ENCODE measurements around the gene EARS2. TPM values are rescaled to one million over a fixed set of nuclear protein-coding genes. Genes with fewer than 3 reads are reported as not detected.
A peak's percentile ranks its signal among the peaks of the same experiment; 100 is the strongest.

EARS2 gene
- total and polyA plus RNA-seq, 9 donors = 13.1 to 20.7 (median 17.9) TPM

DNA sequence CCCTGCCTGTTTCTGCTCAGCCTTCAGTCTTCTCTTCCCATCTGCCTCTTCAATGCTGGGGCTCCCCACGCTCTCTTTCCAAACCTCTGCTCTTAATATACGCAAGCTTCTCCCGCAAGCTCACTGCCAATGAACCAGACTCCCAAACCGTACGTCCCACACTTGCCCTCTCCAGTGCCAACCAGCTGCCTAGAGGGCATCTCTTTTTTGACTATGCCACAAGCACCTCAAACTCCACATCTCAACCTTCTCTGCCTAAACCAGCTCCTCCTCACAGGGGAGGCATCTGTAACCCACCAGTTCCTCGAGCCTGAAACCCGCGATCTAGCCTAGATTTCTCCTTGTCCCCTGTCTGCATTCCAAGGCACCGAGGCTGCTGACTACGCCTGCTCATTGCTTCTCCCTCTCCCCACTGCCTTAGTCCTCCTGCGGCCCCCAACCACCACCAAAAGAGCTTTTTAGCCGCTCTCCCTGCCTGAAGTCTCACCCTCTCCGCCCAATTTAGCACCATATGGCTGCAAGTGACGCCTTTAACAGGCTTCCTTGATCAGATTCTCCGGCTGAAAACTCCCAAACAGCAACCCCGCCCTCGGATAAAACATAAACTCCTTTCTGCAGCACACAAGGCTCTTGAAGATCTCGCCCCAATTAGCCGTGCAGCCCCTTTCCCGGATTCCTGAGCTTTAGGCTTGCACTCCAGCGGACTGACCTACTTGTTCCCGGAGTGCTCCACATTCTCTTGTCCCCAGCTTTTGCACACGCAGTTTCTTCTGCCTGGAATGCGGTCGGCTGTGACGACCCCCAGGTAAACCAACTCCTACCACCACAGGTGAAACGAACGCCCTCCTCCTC lies 48.3 kb downstream of the EARS2 start:
- H3K27me3 ChIP-seq (ENCODE audit: control insufficient read depth, insufficient read depth, low read length) = no peaks in the 10 kb centered on the region
- peak overlapping the region; percentile 56 for H3K4me3 ChIP-seq (ENCODE audit: low read length)
- H3K27ac ChIP-seq (ENCODE audit: low read length) = peak overlapping the region; percentile 62
- WGBS (ENCODE audit: insufficient coverage) = 8% methylated on average over 28 of the region's 28 CpGs
- peaks cover 37% of the 10 kb centered on the region for H3K4me1 ChIP-seq (ENCODE audit: control insufficient read depth, insufficient read depth, low read length)
- peaks cover 5% of the 10 kb centered on the region for H3K36me3 ChIP-seq (ENCODE audit: control insufficient read depth, insufficient read depth, low read length)
- H3K9me3 ChIP-seq (replicated peaks; ENCODE audit: control insufficient read depth, low read depth, low read length) = no peaks in the 10 kb centered on the region
- peak; percentile 44 for DNase-seq

DNA sequence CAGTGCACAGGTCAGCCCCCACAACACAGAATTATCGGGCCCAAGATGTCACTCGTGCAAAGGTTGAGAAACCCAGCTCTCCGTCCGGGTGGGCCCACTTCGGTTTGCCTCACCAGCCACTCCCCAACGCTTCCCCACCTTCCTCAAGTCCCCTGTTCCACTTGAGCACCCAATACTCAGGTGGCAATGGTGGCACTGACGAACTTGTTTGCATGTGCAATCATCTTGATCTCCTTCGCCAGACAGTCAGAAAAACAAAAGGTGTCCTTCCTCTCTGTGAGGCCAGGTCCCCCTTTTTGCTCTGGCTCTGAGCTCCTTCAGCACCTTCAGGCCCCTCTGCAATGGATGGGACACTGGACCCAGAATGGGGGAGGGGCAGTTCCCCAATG lies 50.5 kb downstream of the EARS2 start:
- Histone ChIP-seq H3K4me3 (ENCODE audit: low read length) (no peak overlapping the region), H3K4me1 (ENCODE audit: control insufficient read depth, insufficient read depth, low read length) (peaks cover 42% of the 10 kb centered on the region), H3K36me3 (ENCODE audit: control insufficient read depth, insufficient read depth, low read length) (peaks cover 4% of the 10 kb centered on the region), H3K27me3 (ENCODE audit: control insufficient read depth, insufficient read depth, low read length) (no peaks in the 10 kb centered on the region), H3K9me3 (replicated peaks; ENCODE audit: control insufficient read depth, low read depth, low read length) (no peaks in the 10 kb centered on the region), H3K27ac (ENCODE audit: low read length) (no peak overlapping the region)
- no peak for DNase-seq
- 91% methylated on average over 8 of the region's 8 CpGs for WGBS (ENCODE audit: insufficient coverage)

DNA sequence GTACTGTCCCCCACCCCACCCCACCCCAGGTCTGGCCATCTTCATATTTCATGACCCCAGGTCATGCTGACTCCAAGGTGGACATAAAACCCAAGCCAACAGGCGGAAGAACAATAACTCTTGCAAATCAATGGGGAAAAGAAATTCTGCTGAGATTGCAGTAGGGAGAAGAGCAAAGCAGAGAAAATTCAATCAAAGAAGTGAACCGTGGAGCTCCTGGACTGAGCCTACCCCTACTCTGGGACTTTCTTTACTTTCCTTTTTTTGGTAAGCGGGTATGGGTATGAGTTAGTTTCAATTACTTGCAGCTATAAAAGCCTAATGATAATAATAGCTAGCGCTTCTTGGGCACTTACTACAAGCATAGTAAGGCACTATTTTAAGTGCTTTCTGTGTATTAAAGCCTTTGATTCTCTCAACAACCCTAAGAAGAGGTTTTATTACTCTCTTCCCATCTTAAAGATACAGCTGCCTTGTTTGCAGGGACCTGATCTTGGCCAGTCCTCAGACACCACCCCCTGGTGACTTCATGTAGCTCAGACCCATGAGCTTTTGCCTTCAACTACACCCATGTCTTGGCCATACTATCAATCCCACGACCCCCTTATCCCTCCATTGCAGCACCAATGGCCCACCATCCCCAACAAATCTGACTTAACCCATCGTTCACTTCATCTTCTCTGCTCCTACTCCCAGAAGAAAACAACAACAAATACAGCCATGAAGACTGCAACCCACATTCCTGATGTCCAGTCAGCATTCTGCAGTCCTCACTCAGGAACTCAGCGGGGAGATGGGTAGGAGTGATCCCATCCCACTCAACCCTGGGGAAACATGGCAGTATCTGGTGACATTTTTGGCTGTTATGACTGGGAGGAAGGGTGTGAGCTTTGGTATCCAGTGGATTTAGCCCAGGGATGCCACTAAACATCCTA lies 51.2 kb downstream of the EARS2 start:
- Histone ChIP-seq H3K9me3 (replicated peaks; ENCODE audit: control insufficient read depth, low read depth, low read length) (no peaks in the 10 kb centered on the region), H3K27me3 (ENCODE audit: control insufficient read depth, insufficient read depth, low read length) (no peaks in the 10 kb centered on the region), H3K4me1 (ENCODE audit: control insufficient read depth, insufficient read depth, low read length) (peaks cover 42% of the 10 kb centered on the region), H3K4me3 (ENCODE audit: low read length) (no peak overlapping the region), H3K27ac (ENCODE audit: low read length) (no peak overlapping the region), H3K36me3 (ENCODE audit: control insufficient read depth, insufficient read depth, low read length) (peaks cover 7% of the 10 kb centered on the region)
- no peak for DNase-seq
- WGBS (ENCODE audit: insufficient coverage) = 66% methylated on average over 3 of the region's 7 CpGs

DNA sequence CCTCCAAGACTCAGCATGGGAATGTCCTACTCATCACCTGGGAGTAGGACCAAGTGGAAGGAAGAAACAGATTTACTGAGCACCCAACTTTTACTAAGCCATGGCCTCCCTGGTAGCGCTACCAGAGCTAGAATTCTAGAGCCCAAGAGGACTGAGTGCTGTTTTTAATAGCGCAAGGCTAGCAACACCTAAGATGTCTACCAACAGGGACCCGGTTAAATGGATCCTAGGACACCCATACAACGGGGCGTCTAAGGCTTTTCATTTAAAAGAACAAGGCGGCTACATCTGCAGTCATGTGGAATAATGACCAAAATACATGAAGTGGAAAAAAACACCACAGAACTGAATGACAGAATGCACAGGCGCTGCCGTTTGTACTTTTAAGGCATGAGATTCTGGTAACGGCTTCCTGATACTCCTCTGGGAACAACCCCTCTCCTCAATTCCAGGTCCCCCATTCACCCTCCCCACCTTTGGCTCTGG lies 51.9 kb downstream of the EARS2 start:
- H3K9me3 ChIP-seq (replicated peaks; ENCODE audit: control insufficient read depth, low read depth, low read length) = no peaks in the 10 kb centered on the region
- no peaks in the 10 kb centered on the region for H3K27me3 ChIP-seq (ENCODE audit: control insufficient read depth, insufficient read depth, low read length)
- H3K4me1 ChIP-seq (ENCODE audit: control insufficient read depth, insufficient read depth, low read length) = peaks cover 42% of the 10 kb centered on the region
- peaks cover 7% of the 10 kb centered on the region for H3K36me3 ChIP-seq (ENCODE audit: control insufficient read depth, insufficient read depth, low read length)
- no peak overlapping the region for H3K4me3 ChIP-seq (ENCODE audit: low read length)
- 63% methylated on average over 3 of the region's 9 CpGs for WGBS (ENCODE audit: insufficient coverage)
- H3K27ac ChIP-seq (ENCODE audit: low read length) = peak overlapping the region; percentile 62
- DNase-seq = no peak

DNA sequence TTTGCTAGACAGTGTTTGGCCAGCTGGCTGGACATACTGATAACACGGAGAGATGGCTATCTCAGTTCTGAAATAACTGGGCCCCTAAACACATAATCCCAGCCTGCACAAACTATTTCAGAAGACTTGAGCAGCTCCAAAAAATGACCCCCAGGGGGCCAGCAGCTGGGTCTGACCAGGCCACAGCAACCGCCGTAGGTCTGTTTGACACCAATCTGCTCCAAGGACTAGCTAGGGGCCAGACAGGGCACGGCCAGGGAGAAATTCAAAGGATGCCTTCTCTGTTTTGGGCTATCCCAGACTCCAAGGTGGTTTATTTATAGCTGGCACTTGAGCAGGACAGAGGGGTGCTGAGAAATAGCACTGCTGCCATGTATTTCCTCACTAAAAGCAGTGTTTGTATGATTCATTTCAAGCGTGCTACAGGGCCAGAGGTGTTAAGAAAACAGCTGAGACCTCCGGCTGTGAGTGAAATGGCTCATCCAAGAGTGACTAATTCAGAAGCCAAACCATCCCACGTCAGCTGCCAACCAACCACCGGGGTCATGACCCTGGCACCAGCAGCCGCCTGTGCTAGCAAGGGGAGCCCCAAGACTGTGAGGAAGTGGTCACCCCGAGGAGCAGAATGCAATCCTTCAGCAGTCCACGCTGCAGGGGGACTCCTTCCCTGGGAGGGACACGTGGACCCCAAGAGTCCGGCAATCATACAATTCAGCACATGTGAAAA lies 52.5 kb downstream of the EARS2 start:
- Histone ChIP-seq H3K27ac (ENCODE audit: low read length) (peak overlapping the region; percentile 62), H3K36me3 (ENCODE audit: control insufficient read depth, insufficient read depth, low read length) (peaks cover 7% of the 10 kb centered on the region), H3K27me3 (ENCODE audit: control insufficient read depth, insufficient read depth, low read length) (no peaks in the 10 kb centered on the region), H3K9me3 (replicated peaks; ENCODE audit: control insufficient read depth, low read depth, low read length) (no peaks in the 10 kb centered on the region), H3K4me1 (ENCODE audit: control insufficient read depth, insufficient read depth, low read length) (peaks cover 42% of the 10 kb centered on the region), H3K4me3 (ENCODE audit: low read length) (no peak overlapping the region)
- WGBS (ENCODE audit: insufficient coverage) = 18% methylated on average over 4 of the region's 13 CpGs
- DNase-seq = peak; percentile 54

DNA sequence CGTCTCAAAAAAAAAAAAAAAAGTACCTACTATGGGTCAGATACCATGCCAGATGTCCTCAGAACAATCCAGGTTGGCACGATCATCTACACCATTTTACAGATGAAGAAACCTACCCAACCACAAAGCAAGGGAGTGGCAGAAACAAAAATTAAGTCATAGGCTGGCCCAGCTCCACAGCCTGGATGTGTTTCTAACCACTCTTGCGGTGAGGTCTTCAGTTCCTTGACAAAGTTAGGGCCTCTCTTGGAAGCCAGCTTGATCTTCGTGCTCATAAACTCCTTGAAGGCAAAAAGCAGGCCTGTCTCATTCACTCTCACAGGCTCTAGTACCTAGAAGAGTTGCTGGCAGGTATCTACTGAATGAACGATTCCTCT lies 53.1 kb downstream of the EARS2 start:
- 43% methylated on average over 2 of the region's 5 CpGs for WGBS (ENCODE audit: insufficient coverage)
- Histone ChIP-seq H3K4me3 (ENCODE audit: low read length) (no peak overlapping the region), H3K9me3 (replicated peaks; ENCODE audit: control insufficient read depth, low read depth, low read length) (no peaks in the 10 kb centered on the region), H3K4me1 (ENCODE audit: control insufficient read depth, insufficient read depth, low read length) (peaks cover 39% of the 10 kb centered on the region), H3K27me3 (ENCODE audit: control insufficient read depth, insufficient read depth, low read length) (no peaks in the 10 kb centered on the region), H3K27ac (ENCODE audit: low read length) (peak overlapping the region; percentile 62), H3K36me3 (ENCODE audit: control insufficient read depth, insufficient read depth, low read length) (peaks cover 7% of the 10 kb centered on the region)
- DNase-seq = peak; percentile 54

DNA sequence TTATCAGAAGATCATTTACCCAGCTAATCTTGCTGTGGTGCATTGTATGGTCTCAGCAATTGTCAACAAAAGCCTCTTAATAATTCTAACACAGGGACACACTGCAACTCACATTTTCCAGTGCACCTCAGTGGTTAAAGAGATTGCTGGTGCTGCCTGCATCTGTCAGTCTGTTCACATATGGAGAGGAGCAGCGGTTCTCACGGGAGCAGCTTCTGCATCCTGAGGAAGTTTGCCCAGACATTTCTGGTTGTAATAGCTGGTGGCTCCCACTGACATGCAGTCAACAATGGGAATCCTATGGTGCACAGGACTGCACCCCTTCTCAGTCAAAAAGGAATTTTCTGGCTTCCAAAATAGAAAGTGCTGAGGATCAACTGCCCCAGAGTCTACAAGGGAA lies 54.7 kb downstream of the EARS2 start:
- peaks cover 29% of the 10 kb centered on the region for H3K4me1 ChIP-seq (ENCODE audit: control insufficient read depth, insufficient read depth, low read length)
- no peaks in the 10 kb centered on the region for H3K27me3 ChIP-seq (ENCODE audit: control insufficient read depth, insufficient read depth, low read length)
- WGBS (ENCODE audit: insufficient coverage) = 59% methylated on average over 2 of the region's 2 CpGs
- no peak overlapping the region for H3K27ac ChIP-seq (ENCODE audit: low read length)
- no peak overlapping the region for H3K4me3 ChIP-seq (ENCODE audit: low read length)
- DNase-seq = no peak
- H3K36me3 ChIP-seq (ENCODE audit: control insufficient read depth, insufficient read depth, low read length) = peaks cover 7% of the 10 kb centered on the region
- H3K9me3 ChIP-seq (replicated peaks; ENCODE audit: control insufficient read depth, low read depth, low read length) = no peaks in the 10 kb centered on the region

DNA sequence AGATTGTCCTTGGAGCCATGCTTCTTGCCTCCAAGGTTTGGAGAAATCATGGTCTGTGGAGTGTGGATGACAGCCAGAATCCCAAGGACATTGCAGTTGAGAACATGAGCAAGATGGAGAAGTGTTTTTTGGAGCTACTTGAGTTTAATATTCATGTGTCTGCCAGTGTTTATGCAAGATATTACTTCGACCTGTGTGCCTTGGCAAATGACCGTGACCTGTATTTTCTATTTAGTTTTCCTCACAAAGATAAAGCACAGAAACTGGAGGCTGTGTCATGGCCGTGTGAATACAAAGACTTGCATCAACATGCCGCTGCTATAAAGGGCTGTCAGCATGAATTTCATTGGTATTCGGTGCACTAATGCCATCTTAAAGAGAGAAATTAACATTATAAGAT lies 55.9 kb downstream of the EARS2 start:
- no peak overlapping the region for H3K4me3 ChIP-seq (ENCODE audit: low read length)
- no peaks in the 10 kb centered on the region for H3K27me3 ChIP-seq (ENCODE audit: control insufficient read depth, insufficient read depth, low read length)
- WGBS (ENCODE audit: insufficient coverage) = no CpG with 5 or more reads among the region's 5 CpGs
- no peak for DNase-seq
- H3K4me1 ChIP-seq (ENCODE audit: control insufficient read depth, insufficient read depth, low read length) = peaks cover 27% of the 10 kb centered on the region
- peaks cover 7% of the 10 kb centered on the region for H3K36me3 ChIP-seq (ENCODE audit: control insufficient read depth, insufficient read depth, low read length)
- no peaks in the 10 kb centered on the region for H3K9me3 ChIP-seq (replicated peaks; ENCODE audit: control insufficient read depth, low read depth, low read length)
- no peak overlapping the region for H3K27ac ChIP-seq (ENCODE audit: low read length)

DNA sequence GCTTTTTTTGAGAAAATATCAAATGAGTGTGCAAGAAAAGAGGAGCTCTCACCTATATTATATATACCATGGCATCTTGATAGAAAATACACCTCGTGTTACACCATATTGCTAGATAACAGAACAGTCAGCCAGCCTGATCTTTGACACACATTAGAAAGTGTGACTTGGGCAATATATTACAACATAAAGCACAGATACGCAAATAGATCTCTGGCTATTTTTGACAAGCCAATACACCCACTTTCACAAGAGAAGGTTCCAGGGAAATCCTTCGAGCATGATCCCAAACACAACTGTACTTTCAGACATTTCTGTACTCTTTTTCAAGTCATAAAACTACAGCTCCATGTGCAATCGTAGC lies 56.3 kb downstream of the EARS2 start:
- WGBS (ENCODE audit: insufficient coverage) = 79% methylated on average over 3 of the region's 4 CpGs
- DNase-seq = no peak
- H3K27me3 ChIP-seq (ENCODE audit: control insufficient read depth, insufficient read depth, low read length) = no peaks in the 10 kb centered on the region
- H3K9me3 ChIP-seq (replicated peaks; ENCODE audit: control insufficient read depth, low read depth, low read length) = no peaks in the 10 kb centered on the region
- H3K27ac ChIP-seq (ENCODE audit: low read length) = no peak overlapping the region
- peaks cover 24% of the 10 kb centered on the region for H3K4me1 ChIP-seq (ENCODE audit: control insufficient read depth, insufficient read depth, low read length)
- no peak overlapping the region for H3K4me3 ChIP-seq (ENCODE audit: low read length)
- H3K36me3 ChIP-seq (ENCODE audit: control insufficient read depth, insufficient read depth, low read length) = peaks cover 7% of the 10 kb centered on the region

All from muscle of leg (tissue), 11 donors.